HT1080 (cell line): ENCODE data around the gene RUNDC1. TPM values are rescaled to one million over a fixed set of nuclear protein-coding genes. Genes with fewer than 3 reads are reported as not detected.
"Not testable (repeated sequence)": the region's sequence is repeated elsewhere in the genome, so short reads cannot be mapped to it uniquely, and the experiment has no call there.

ENCODE experiments used
- DNase-seq: peaks from one replicate; pipeline ENCODE4 v3.0.0-alpha.2; 2015; ENCODE audit warnings: low read depth
- total RNA-seq: library from RNA; depleted of rRNA; stranded (reverse); fragments of >200 nt; shearing (Covaris generic); gene quantifications from 2 replicates; pipeline ENCODE4 v1.2.3, GENCODE V29; 2014

The RUNDC1 gene
- total RNA-seq, 1 experiment from 2014 or later, result 6.9 TPM

DNA sequence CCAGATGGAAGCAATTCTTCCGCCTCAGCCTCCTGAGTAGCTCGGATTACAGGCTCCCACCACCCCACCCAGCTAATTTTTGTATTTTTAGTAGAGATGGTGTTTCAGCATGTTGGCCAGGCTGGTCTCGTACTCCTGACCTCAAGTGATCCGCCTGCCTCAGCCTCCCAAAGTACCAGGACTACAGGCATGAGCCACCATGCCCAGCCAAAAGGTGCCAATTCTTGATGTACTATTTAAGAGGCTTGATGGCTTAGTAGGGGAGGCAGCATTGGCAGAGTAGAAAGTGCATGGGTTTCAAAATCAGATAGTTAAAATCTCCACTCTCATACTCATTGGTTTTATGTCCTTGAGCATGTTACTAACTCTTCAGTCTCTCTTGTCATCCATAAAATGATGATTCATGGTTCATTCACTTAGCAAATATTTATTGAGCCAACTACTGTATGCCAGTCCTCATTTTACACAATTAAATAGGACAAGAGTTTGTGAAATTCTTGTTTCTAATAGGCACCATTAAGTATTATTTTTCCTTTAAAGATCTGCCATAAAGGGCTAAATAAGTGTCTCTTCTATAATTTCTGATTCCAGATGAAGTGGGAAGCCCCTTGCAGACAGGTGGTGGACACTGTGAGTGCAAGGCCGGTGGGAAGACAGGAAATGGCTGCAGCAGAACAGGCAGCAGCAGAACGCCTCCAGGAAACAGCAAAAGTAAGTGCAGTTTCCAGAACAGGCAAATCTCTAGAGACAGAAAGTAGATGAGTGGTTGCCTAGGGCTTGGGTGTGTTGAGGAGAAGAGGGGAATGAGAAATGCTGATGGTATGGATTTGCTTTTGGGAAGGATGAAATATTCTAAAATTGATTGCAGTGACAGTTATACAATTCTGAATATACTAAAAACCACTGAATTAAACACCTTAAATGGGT lies 9.6 kb downstream of the RUNDC1 start:
- peak; percentile 61 for DNase-seq

DNA sequence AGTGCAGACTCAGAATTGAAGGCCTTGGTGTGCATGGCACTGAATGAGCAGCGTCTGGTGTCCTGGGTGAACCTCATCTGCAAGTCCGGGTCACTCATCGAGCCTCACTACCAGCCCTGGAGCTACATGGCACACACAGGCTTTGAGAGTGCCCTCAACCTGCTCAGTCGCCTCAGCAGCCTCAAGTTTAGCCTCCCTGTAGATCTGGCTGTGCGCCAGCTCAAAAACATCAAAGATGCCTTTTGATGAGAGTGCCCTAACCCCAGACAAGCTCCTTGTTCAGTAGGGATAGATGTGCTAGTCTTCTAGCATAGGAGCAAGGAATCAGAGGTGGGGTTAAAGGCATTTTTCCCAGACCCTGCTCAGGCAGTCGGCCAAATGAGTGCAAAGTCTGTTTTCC lies 11.1 kb downstream of the RUNDC1 start:
- DNase-seq, result no peak

DNA sequence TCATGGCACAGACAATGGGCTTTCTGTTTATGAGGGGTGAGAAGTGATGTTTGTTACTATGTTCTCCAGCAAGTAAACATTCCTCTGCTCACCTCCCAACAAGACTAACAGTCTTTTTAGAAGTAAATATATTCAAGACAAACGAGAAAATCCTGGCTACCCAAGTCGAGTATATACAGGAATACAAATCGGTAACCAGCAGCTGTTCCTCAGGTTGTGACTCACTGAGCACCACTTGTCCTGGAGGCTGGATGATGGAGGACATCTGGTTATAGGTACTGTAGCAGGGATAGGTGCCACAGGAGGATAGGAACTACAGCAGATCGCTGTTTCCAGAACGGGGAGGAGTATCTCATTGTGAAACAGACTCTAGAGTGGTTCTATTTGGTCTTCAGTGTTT lies 12.5 kb downstream of the RUNDC1 start:
- DNase-seq, result no peak

- DNase-seq, result not testable (repeated sequence)
Observed at GRCh38 chr17:42993913-42994312, 13.5 kb downstream of the RUNDC1 start.

- no peak for DNase-seq
Observed at GRCh38 chr17:42997390-42997983, 17.1 kb downstream of the RUNDC1 start.

GRCh38 chr17:42997984-42998938 lies 17.9 kb downstream of the RUNDC1 start, which contains the start of gene RPL27:
RPL27 (plus strand) TSS chr17:42998419; CDS start chr17:42998751, 332 bp downstream.
- DNase-seq, result peak; percentile 100

DNA sequence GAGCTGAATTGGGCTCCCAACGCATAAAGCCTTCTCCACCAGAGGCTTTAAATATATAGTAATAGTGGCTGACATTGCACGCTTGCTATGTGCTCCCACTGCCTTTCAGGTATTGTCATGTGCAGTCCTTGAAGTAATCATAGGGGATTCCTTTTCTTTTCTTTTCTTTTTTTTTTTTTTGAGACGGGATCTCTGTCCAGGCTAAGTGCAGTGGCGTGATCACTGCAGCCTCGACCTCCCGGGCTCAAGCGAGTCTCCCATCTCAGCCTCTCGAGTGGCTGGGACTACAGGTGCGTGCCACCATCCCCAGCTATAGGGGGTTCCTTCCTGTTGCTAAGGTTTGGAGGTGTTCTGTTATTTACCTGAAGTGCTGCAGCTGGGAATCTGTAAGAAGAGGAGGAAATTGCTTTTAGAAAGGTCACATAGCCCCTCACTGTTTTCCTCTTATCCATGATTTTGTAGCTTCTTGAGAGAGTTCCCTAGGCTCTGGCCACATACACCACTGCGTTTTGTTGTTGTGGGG lies 18.7 kb downstream of the RUNDC1 start:
- DNase-seq, result no peak

- DNase-seq, result not testable (repeated sequence)
Observed at GRCh38 chr17:43000894-43001293, 20.5 kb downstream of the RUNDC1 start.

GRCh38 chr17:43003542-43004172 lies 23.3 kb downstream of the RUNDC1 start:
- peak; percentile 80 for DNase-seq

GRCh38 chr17:43006639-43007551 lies 26.5 kb downstream of the RUNDC1 start, which contains the start of gene IFI35:
IFI35 (plus strand) TSS chr17:43006784; CDS start chr17:43006948, 164 bp downstream.
- peak; percentile 82 for DNase-seq

DNA sequence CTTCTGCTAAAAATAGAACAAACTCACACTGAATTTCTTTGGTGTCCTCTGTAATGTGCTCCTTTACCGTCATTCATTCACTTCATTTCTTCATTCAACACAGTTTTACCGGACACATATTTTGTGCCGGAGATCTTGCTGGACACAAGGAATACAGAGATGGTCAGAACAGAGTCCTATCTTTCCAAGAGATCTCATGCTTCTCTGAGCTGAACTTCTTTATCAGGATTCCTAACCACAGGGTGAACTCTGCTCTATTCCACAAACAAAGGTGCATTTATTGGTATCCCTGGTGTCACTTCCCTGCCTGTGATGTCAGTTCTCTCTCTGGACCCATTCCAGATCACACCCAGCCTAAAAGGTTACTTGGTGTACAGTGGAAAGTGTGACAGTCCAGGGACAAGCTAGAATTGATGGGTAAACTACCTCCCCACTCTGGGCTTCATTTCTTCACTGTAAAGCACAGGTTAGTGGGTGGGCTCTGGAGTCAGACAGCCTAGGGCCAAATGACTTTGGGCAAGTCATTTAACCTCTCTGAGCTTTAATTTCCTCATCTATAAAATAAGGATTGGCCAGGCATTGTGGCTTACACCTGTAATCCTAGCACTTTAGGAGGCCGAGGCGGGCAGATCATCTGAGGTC lies 30.4 kb downstream of the RUNDC1 start:
- DNase-seq, result no peak

GRCh38 chr17:43011728-43012472 lies 31.5 kb downstream of the RUNDC1 start:
- no peak for DNase-seq

- no peak for DNase-seq
Observed at GRCh38 chr17:43013296-43013695, 32.9 kb downstream of the RUNDC1 start.

GRCh38 chr17:43014020-43014648 lies 33.8 kb downstream of the RUNDC1 start:
- no peak for DNase-seq

DNA sequence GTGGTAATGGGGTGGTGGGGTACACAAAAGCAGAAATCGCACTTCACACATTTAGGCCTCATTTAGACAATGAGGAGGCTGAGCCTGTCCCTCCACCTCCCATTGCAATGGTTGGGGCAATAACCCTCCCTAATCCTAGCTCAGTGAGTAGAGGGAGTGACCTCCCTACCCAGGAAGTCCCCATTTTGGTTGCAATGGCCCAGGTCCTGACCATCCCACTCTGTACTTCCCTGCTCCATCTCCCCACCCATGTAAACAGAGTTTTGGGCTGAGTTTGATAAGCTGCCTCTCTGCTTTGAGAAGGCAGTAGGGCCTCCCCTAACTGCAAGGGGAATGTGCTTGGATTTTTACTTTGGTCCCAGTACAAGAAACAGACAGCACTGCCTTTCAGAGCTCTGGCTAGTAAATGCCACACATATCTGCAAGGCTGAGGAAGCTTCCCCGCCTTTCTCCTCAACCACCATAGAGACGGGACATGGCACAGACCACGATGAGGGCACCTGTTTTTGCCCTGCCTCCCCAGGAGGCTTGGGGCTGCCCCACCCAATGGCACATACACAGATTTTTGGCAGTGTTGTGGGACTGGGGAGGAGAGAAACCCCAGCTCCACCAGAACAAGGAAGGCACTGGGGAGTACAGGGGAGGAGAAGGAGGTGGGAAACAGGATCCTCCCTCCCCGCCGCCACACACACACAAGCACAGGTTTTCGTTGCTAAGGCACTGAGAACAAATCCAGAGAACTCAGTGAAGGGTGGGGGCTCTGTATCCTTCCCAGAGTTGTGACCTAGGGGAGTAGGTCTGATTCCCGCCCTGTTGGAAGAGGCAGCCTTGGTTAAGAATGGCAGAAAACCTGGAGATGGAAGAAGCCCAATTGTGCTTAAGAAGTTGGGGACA lies 34.5 kb downstream of the RUNDC1 start:
- DNase-seq, result no peak

GRCh38 chr17:43015579-43015978 lies 35.2 kb downstream of the RUNDC1 start:
- no peak for DNase-seq

GRCh38 chr17:43016216-43016615 lies 35.9 kb downstream of the RUNDC1 start:
- DNase-seq, result no peak
